HEK293 (cell line): ENCODE results near the gene MGAT4B.
A peak's percentile ranks its signal among the peaks of the same experiment; 100 is the strongest.

ENCODE experiments used
- ATF2 ChIP-seq: fragments of 450-650 bp; formaldehyde crosslinking; IDR thresholded peaks from 2 replicates; pipeline ENCODE4 v1.5.1; 2016; ENCODE audit warnings: missing biosample characterization, missing genetic modification characterization, low read depth
- GFI1B ChIP-seq: fragments of 450-650 bp; formaldehyde crosslinking; IDR thresholded peaks from 2 replicates; pipeline ENCODE4 v1.5.1; 2016; ENCODE audit warnings: missing biosample characterization, missing genetic modification characterization
- GLI2 ChIP-seq: fragments of 450-650 bp; formaldehyde crosslinking; IDR thresholded peaks from 2 replicates; pipeline ENCODE4; 2017; ENCODE audit warnings: missing biosample characterization, missing genetic modification characterization, low read depth, borderline replicate concordance
- HIC1 ChIP-seq: fragments of 450-650 bp; formaldehyde crosslinking; IDR thresholded peaks from 2 replicates; pipeline ENCODE4 v1.5.1; 2016; ENCODE audit warnings: missing biosample characterization, missing genetic modification characterization
- YY1 ChIP-seq: fragments of 450-650 bp; formaldehyde crosslinking; IDR thresholded peaks from 2 replicates; pipeline ENCODE4 v1.5.1; 2018; ENCODE audit warnings: missing biosample characterization, missing genetic modification characterization
- ZBTB1 ChIP-seq: fragments of 450-650 bp; formaldehyde crosslinking; IDR thresholded peaks from 2 replicates; pipeline ENCODE4 v1.5.1; 2016; ENCODE audit warnings: missing biosample characterization, missing genetic modification characterization
- ZBTB26 ChIP-seq: fragments of 450-650 bp; formaldehyde crosslinking; optimal IDR thresholded peaks from 2 replicates; pipeline ENCODE3; 2016; ENCODE audit warnings: missing biosample characterization, mild to moderate bottlenecking, missing genetic modification characterization
- ZEB2 ChIP-seq: fragments of 450-650 bp; formaldehyde crosslinking; IDR thresholded peaks from 2 replicates; pipeline ENCODE4 v1.5.1; 2016; ENCODE audit warnings: missing biosample characterization, missing genetic modification characterization
- ZFHX2 ChIP-seq: fragments of 450-650 bp; formaldehyde crosslinking; conservative IDR thresholded peaks from 2 replicates; pipeline ENCODE4 v1.5.1; 2016; ENCODE audit warnings: missing biosample characterization, missing genetic modification characterization
- ZFP37 ChIP-seq: fragments of 450-650 bp; formaldehyde crosslinking; IDR thresholded peaks from 2 replicates; pipeline ENCODE4 v1.5.1; 2016; ENCODE audit warnings: missing biosample characterization, missing genetic modification characterization
- ZIC2 ChIP-seq: fragments of 450-650 bp; formaldehyde crosslinking; IDR thresholded peaks from 2 replicates; pipeline ENCODE4 v1.5.1; 2016; ENCODE audit warnings: missing biosample characterization, missing genetic modification characterization
- ZNF10 ChIP-seq: fragments of 450-650 bp; formaldehyde crosslinking; IDR thresholded peaks from 2 replicates; pipeline ENCODE4 v1.5.1; 2017; ENCODE audit warnings: missing biosample characterization, missing genetic modification characterization
- ZNF132 ChIP-seq: fragments of 450-650 bp; formaldehyde crosslinking; IDR thresholded peaks from 2 replicates; pipeline ENCODE4 v1.5.1; 2017; ENCODE audit warnings: missing biosample characterization, missing genetic modification characterization, borderline replicate concordance
- ZNF18 ChIP-seq: fragments of 450-650 bp; formaldehyde crosslinking; IDR thresholded peaks from 2 replicates; pipeline ENCODE4 v1.5.1; 2016; ENCODE audit warnings: missing biosample characterization, missing genetic modification characterization
- ZNF280C ChIP-seq: fragments of 450-650 bp; formaldehyde crosslinking; IDR thresholded peaks from 2 replicates; pipeline ENCODE4 v1.5.1; 2016; ENCODE audit warnings: missing biosample characterization, missing genetic modification characterization
- ZNF341 ChIP-seq: fragments of 450-650 bp; formaldehyde crosslinking; IDR thresholded peaks from 2 replicates; pipeline ENCODE4; 2016; ENCODE audit warnings: low read depth, missing biosample characterization, missing genetic modification characterization
- ZNF354C ChIP-seq: fragments of 450-650 bp; formaldehyde crosslinking; IDR thresholded peaks from 2 replicates; pipeline ENCODE4 v1.5.1; 2016; ENCODE audit warnings: missing biosample characterization, missing genetic modification characterization, low read depth, borderline replicate concordance
- ZNF37A ChIP-seq: fragments of 450-650 bp; IDR thresholded peaks from 2 replicates; pipeline ENCODE4 v1.5.1; 2018; ENCODE audit warnings: missing biosample characterization, missing genetic modification characterization
- ZNF394 ChIP-seq: fragments of 450-650 bp; formaldehyde crosslinking; IDR thresholded peaks from 2 replicates; pipeline ENCODE4 v1.5.1; 2016; ENCODE audit warnings: missing biosample characterization, missing genetic modification characterization, mild to moderate bottlenecking, moderate library complexity, borderline replicate concordance
- ZNF501 ChIP-seq: fragments of 450-650 bp; formaldehyde crosslinking; IDR thresholded peaks from 2 replicates; pipeline ENCODE4 v1.5.1; 2016; ENCODE audit warnings: missing biosample characterization, missing genetic modification characterization
- ZNF513 ChIP-seq: fragments of 450-650 bp; IDR thresholded peaks from 2 replicates; pipeline ENCODE4 v1.5.1; 2018; ENCODE audit warnings: missing biosample characterization, missing genetic modification characterization
- ZNF639 ChIP-seq: fragments of 450-650 bp; formaldehyde crosslinking; IDR thresholded peaks from 2 replicates; pipeline ENCODE4 v1.5.1; 2016; ENCODE audit warnings: missing biosample characterization, missing genetic modification characterization
- ZNF692 ChIP-seq: fragments of 450-650 bp; formaldehyde crosslinking; IDR thresholded peaks from 2 replicates; pipeline ENCODE4 v1.5.1; 2016; ENCODE audit warnings: missing biosample characterization, missing genetic modification characterization
- ZNF792 ChIP-seq: fragments of 450-650 bp; formaldehyde crosslinking; IDR thresholded peaks from 2 replicates; pipeline ENCODE4 v1.5.1; 2016; ENCODE audit warnings: missing biosample characterization, missing genetic modification characterization
- ZNF830 ChIP-seq: fragments of 450-650 bp; IDR thresholded peaks from 2 replicates; pipeline ENCODE4 v1.5.0; 2018; ENCODE audit warnings: missing biosample characterization, missing genetic modification characterization, low read depth, mild to moderate bottlenecking, moderate library complexity
- ZNF843 ChIP-seq: fragments of 450-650 bp; formaldehyde crosslinking; IDR thresholded peaks from 2 replicates; pipeline ENCODE4 v1.5.1; 2016; ENCODE audit warnings: missing biosample characterization, missing genetic modification characterization

MGAT4B gene

GRCh38 chr5:179818746-179819295, 12.2 kb upstream of the MGAT4B start (continued):
- TF ChIP-seq ATF2 (tag by site-specific recombination) = peak; percentile 66
- TF ChIP-seq ZEB2 = peak; percentile 99
- peak; percentile 71 for TF ChIP-seq ZFP37 (tag by site-specific recombination)
- no peak for TF ChIP-seq ZNF792 (tag by site-specific recombination)
- TF ChIP-seq ZIC2 (tag by site-specific recombination) = peak; percentile 72
- TF ChIP-seq ZNF132 = no peak
- TF ChIP-seq ZNF692 (tag by site-specific recombination) = peak; percentile 82
- no peak for TF ChIP-seq ZNF513 (tag by site-specific recombination)
- peak; percentile 12; the same call in 1 of the 2 replicates for TF ChIP-seq ZNF18 (tag by site-specific recombination)
- TF ChIP-seq ZBTB1 (tag by site-specific recombination) = no peak; the same call in 1 of the 2 replicates
- TF ChIP-seq ZNF501 (tag by site-specific recombination) = peak; percentile 82
- peak; percentile 89 for TF ChIP-seq ZNF639 (tag by site-specific recombination)
- no peak for TF ChIP-seq ZNF354C (tag by site-specific recombination)
- TF ChIP-seq ZNF10 (tag by site-specific recombination) = peak; percentile 93
- peak; percentile 82 for TF ChIP-seq ZNF394
- no peak for TF ChIP-seq ZNF280C (tag by site-specific recombination)
- TF ChIP-seq ZNF843 = peak; percentile 64; the same call in 1 of the 2 replicates
- TF ChIP-seq YY1 (tag by site-specific recombination) = 0 out of 2 replicates have a peak, but pooled peaks have one; percentile 28
- TF ChIP-seq ZBTB26 (tag by site-specific recombination) = peak; percentile 63
- TF ChIP-seq ZNF341 (tag by site-specific recombination) = peak; percentile 88
- no peak for TF ChIP-seq ZNF830 (tag by site-specific recombination)
- peak; percentile 25; the same call in 1 of the 2 replicates for TF ChIP-seq ZFHX2 (tag by site-specific recombination)
- no peak for TF ChIP-seq ZNF37A
- TF ChIP-seq GLI2 (tag by site-specific recombination) = no peak
- TF ChIP-seq GFI1B = 0 out of 2 replicates have a peak, but pooled peaks have one; percentile 37
- peak; percentile 99 for TF ChIP-seq HIC1
